GM10266 (cell line): ENCODE results near the gene UNC5A.

ENCODE experiments used
- DNase-seq: peaks from one replicate; pipeline ENCODE4 v3.0.0; 2012; ENCODE audit errors: extremely low spot score
- CTCF ChIP-seq: IDR thresholded peaks from 2 replicates; pipeline ENCODE4 v1.5.1; 2012; ENCODE audit warnings: mild to moderate bottlenecking, low read depth; ENCODE audit not compliant: control insufficient read depth, insufficient read depth; ENCODE audit errors: missing control alignments

The UNC5A gene

GRCh38 chr5:176847726-176848290 lies 37.4 kb downstream of the UNC5A start:
- no peak for DNase-seq

GRCh38 chr5:176848651-176849050 lies 38.3 kb downstream of the UNC5A start:
- no peak for TF ChIP-seq CTCF
- DNase-seq: no peak

More at GRCh38 chr5:176847726-176848290, 37.4 kb downstream of the UNC5A start:
- TF ChIP-seq CTCF: no peak

- no peak for TF ChIP-seq CTCF
- no peak for DNase-seq
Observed at GRCh38 chr5:176849611-176850227, 39.4 kb downstream of the UNC5A start.

GRCh38 chr5:176850371-176851245 lies 40.2 kb downstream of the UNC5A start:
- no peak for TF ChIP-seq CTCF
- no peak for DNase-seq

- DNase-seq: no peak
- TF ChIP-seq CTCF: no peak
Observed at GRCh38 chr5:176851380-176851779, 41.0 kb downstream of the UNC5A start.

- no peak for DNase-seq
- TF ChIP-seq CTCF: no peak
Observed at GRCh38 chr5:176851871-176852658, 41.7 kb downstream of the UNC5A start.
